Parathyroid adenoma (tissue), 2 donors: ENCODE results near the gene ADCY5.

Source experiments
- H2AFZ ChIP-seq: fragments of 300-600 bp; sonication (generic); one replicate; pipeline ENCODE4 v1.7.0; 2017; ENCODE audit warnings: antibody characterized with exemption, mild to moderate bottlenecking
- H3K27ac ChIP-seq: fragments of 300-600 bp; sonication (generic); one replicate; pipeline ENCODE4 v1.7.0; 2017
- H3K27me3 ChIP-seq: fragments of 300-600 bp; sonication (generic); one replicate; pipeline ENCODE4 v1.7.0; 2017; ENCODE audit warnings: low read length; ENCODE audit not compliant: control insufficient read depth, insufficient read depth
- H3K36me3 ChIP-seq: fragments of 300-600 bp; sonication (generic); one replicate; pipeline ENCODE4 v1.7.0; 2017; ENCODE audit warnings: low read length; ENCODE audit not compliant: control insufficient read depth, insufficient read depth
- H3K4me1 ChIP-seq: fragments of 300-600 bp; sonication (generic); one replicate; pipeline ENCODE4 v1.7.0; 2017; ENCODE audit warnings: control low read depth
- H3K4me2 ChIP-seq: fragments of 300-600 bp; sonication (generic); one replicate; pipeline ENCODE4 v1.7.0; 2017; ENCODE audit warnings: low read length
- H3K4me3 ChIP-seq: fragments of 300-600 bp; sonication (generic); one replicate; pipeline ENCODE4 v1.7.0; 2017; ENCODE audit warnings: low read depth, low read length
- H3K79me2 ChIP-seq: fragments of 300-600 bp; sonication (generic); one replicate; pipeline ENCODE4 v1.7.0; 2017; ENCODE audit warnings: control low read depth
- H3K9ac ChIP-seq: fragments of 300-600 bp; sonication (generic); one replicate; pipeline ENCODE4 v1.7.0; 2017; ENCODE audit warnings: mild to moderate bottlenecking
- H3K9me3 ChIP-seq: fragments of 300-600 bp; sonication (generic); one replicate; pipeline ENCODE4 v1.7.0; 2017; ENCODE audit warnings: low read length; ENCODE audit not compliant: control insufficient read depth
- TF ChIP-seq, protein P1 (sequence below): fragments of 300-600 bp; sonication (generic); IDR thresholded peaks from one replicate; pipeline ENCODE4 v1.7.0; 2017; ENCODE audit warnings: antibody characterized with exemption, mild to moderate bottlenecking
- donor health status: primary hyperparathyroidism.

ADCY5 gene

DNA sequence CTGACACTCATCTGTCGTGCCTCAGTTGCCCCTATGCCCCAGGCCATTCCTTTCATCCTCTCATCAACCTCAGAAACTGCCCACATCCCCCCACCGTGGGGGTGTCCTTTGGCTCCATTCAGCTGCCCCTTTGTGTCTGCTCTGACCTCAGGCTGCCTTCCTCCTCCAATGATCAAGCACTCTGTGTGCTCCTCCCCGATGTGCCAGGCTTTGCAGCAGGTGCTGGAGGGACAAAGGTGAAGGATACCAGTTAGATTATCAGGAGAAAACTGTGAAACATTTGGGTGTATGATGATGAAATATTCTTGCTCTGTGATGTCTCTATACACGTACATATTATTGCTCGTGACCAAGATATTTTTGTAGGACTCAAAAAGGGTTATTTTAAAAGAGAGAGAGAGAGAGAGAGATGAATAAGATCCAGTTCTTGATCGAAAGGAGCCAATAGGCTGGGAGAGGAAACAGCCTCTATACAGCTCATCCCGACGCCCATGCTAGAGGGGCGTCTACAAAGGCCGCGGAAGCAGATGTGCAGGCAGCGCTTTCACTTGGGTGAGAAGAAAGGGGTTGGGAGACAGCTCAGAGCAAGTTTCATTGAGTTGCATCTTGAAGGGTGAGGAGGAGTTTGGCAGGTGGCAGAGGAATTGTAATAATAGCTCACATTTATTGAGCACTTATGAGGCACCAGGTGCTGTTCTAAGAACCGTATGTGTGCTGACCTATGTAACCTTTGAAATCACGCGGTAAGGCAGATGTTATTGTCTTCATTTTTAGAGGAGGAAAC lies 28.3 kb upstream of the ADCY5 start:
- H3K27ac ChIP-seq: no peak overlapping the region
- H3K9me3 ChIP-seq: no peaks in the 10 kb centered on the region
- no peak overlapping the region for H3K4me3 ChIP-seq
- H2AFZ ChIP-seq: no peak overlapping the region
- H3K36me3 ChIP-seq: no peaks in the 10 kb centered on the region
- H3K9ac ChIP-seq: no peak overlapping the region
- no peaks in the 10 kb centered on the region for H3K4me1 ChIP-seq
- TF ChIP-seq, protein P1, sequence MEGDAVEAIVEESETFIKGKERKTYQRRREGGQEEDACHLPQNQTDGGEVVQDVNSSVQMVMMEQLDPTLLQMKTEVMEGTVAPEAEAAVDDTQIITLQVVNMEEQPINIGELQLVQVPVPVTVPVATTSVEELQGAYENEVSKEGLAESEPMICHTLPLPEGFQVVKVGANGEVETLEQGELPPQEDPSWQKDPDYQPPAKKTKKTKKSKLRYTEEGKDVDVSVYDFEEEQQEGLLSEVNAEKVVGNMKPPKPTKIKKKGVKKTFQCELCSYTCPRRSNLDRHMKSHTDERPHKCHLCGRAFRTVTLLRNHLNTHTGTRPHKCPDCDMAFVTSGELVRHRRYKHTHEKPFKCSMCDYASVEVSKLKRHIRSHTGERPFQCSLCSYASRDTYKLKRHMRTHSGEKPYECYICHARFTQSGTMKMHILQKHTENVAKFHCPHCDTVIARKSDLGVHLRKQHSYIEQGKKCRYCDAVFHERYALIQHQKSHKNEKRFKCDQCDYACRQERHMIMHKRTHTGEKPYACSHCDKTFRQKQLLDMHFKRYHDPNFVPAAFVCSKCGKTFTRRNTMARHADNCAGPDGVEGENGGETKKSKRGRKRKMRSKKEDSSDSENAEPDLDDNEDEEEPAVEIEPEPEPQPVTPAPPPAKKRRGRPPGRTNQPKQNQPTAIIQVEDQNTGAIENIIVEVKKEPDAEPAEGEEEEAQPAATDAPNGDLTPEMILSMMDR: no peak
- no peaks in the 10 kb centered on the region for H3K79me2 ChIP-seq
- H3K27me3 ChIP-seq: no peaks in the 10 kb centered on the region
- no peak overlapping the region for H3K4me2 ChIP-seq

DNA sequence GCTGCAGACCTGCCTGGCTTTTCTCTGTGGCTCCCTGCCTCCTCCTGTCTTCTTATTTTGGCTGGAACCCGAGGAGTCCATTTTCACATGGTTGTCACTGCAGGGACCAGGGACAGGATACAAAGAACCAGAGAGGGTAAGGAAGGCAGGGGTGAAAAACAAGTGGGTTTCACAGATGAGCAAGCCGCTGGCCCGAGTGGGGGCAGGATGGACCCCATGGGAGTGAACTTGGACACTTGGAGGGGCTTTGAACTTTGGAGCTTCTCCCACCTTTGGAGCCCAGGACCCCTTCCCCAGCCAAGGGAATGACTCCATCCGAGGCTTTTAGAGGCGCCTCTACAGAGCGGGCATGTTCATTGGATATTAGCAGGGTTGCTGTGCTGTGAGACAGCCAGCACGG lies 26.9 kb upstream of the ADCY5 start:
- TF ChIP-seq, protein P1: no peak
- Histone ChIP-seq H3K4me3 (no peak overlapping the region), H3K79me2 (no peaks in the 10 kb centered on the region), H3K27ac (no peak overlapping the region), H3K36me3 (no peaks in the 10 kb centered on the region), H3K9ac (no peak overlapping the region), H3K9me3 (no peaks in the 10 kb centered on the region), H3K4me2 (no peak overlapping the region), H2AFZ (no peak overlapping the region), H3K27me3 (no peaks in the 10 kb centered on the region), H3K4me1 (no peaks in the 10 kb centered on the region)

DNA sequence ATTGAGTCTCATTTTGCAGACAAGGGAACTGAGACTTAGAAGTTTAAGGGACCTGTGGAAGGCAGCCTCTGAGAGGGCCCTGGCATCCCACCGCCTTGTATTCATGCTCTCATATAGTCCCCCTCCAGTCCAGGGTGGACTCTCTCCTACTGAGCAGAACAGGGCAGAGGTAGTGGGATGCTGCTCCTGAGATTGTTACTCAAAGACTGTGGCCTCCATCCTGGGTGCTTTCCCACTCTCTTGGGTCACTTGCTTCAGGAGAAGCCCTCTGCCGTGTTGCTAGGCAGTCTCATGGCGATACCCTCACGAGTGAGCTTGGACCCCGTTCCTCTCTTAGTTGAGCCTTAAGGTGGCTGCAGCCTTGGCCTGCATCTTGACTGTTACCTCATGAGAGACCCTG lies 22.2 kb upstream of the ADCY5 start:
- no peaks in the 10 kb centered on the region for H3K9me3 ChIP-seq
- H3K79me2 ChIP-seq: no peaks in the 10 kb centered on the region
- H3K27me3 ChIP-seq: no peaks in the 10 kb centered on the region
- no peak overlapping the region for H3K9ac ChIP-seq
- no peak overlapping the region for H3K4me2 ChIP-seq
- no peak overlapping the region for H3K4me3 ChIP-seq
- no peaks in the 10 kb centered on the region for H3K36me3 ChIP-seq
- no peak overlapping the region for H3K27ac ChIP-seq
- TF ChIP-seq, protein P1: no peak
- H3K4me1 ChIP-seq: no peaks in the 10 kb centered on the region
- no peak overlapping the region for H2AFZ ChIP-seq

DNA sequence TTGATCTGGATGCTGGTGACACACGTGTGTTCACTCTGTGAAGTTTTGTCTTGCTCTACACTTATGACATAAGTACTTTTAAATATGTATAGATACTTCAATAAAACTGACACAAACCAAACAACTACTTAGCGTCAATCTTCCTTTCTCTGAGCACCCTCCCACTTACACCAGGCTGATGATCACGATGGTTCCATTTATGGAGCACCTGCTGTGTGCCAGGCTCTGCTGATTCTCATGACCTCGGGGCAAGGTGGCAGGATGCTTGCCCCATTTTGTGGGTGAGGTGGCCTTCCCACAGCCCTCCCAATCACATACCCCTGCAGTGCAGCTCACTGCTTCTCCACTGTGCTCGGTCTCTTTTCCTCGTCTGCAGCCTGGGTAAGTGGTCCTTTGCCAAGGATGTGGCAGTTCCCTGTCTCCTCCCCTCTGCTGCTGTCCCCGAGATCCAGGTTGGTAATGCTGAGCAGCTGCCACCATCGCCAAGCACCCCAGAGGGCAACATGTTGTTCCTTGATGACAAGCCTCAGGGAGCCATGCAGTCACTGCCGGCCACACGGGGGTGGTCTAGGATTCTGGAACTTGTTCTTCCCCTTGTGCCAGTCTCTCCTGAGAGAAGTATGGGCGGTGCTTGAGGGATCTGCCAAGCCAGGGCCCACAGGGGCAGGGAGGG lies 20.6 kb upstream of the ADCY5 start:
- TF ChIP-seq, protein P1: no peak
- no peak overlapping the region for H3K27ac ChIP-seq

More for the DNA sequence above, 20.6 kb upstream of the ADCY5 start:
- Histone ChIP-seq H3K79me2 (no peaks in the 10 kb centered on the region), H3K27me3 (no peaks in the 10 kb centered on the region), H3K4me3 (no peak overlapping the region), H3K9me3 (no peaks in the 10 kb centered on the region), H3K9ac (no peak overlapping the region), H2AFZ (no peak overlapping the region), H3K4me2 (no peak overlapping the region), H3K36me3 (no peaks in the 10 kb centered on the region), H3K4me1 (no peaks in the 10 kb centered on the region)
